IPS-15b (cell line): Measurements from ENCODE around the gene PSMA8.
A peak's percentile ranks its signal among the peaks of the same experiment; 100 is the strongest.

Experiments
- H3K27me3 ChIP-seq: one replicate; pipeline ENCODE4 v1.6.1; 2013; ENCODE audit warnings: low read length; ENCODE audit not compliant: control insufficient read depth, insufficient read depth
- H3K36me3 ChIP-seq: one replicate; pipeline ENCODE4 v1.6.1; 2013; ENCODE audit warnings: low read length; ENCODE audit not compliant: control insufficient read depth, insufficient read depth
- H3K4me1 ChIP-seq: one replicate; pipeline ENCODE4 v1.6.1; 2013; ENCODE audit warnings: mild to moderate bottlenecking, low read length; ENCODE audit not compliant: control insufficient read depth, insufficient read depth
- H3K4me3 ChIP-seq: one replicate; pipeline ENCODE4 v1.5.1; 2013; ENCODE audit warnings: low read depth, low read length
- H3K9ac ChIP-seq: one replicate; pipeline ENCODE4 v1.6.1; 2013; ENCODE audit warnings: low read depth, mild to moderate bottlenecking, low read length
- H3K9me3 ChIP-seq: one replicate; pipeline ENCODE4 v1.6.1; 2013; ENCODE audit warnings: mild to moderate bottlenecking, low read length; ENCODE audit not compliant: control insufficient read depth, insufficient read depth

PSMA8 gene

DNA sequence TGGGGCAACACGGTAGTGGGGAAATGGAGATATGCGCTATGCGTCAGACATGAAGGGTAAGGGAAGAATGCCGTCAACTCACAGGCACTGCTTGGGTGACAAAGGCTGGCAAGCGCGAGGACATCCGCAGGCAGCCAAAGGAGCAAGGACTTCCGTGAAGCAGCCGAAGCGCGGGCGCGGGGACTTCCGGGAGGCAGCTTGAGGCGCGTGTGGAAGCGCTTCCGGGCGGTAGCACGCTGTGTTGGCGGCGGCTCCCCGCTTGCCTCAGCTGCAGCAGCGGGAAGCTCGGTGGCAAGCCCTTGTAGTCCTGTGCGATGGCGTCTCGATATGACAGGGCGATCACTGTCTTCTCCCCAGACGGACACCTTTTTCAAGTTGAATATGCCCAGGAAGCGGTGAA lies at the start of gene PSMA8:
Gene PSMA8 (plus strand): TSS at position 218 of the 400 bp plus-strand sequence. CDS start 97 bp downstream, at position 315.
- no peaks in the 10 kb centered on the region for H3K36me3 ChIP-seq
- peaks cover 14% of the 10 kb centered on the region for H3K27me3 ChIP-seq
- no peak within 1 kb of the TSS for H3K9ac ChIP-seq
- H3K4me3 ChIP-seq: peak within 1 kb of the TSS; percentile 47
- H3K9me3 ChIP-seq: no peaks in the 10 kb centered on the region
- peaks cover 2% of the 10 kb centered on the region for H3K4me1 ChIP-seq

DNA sequence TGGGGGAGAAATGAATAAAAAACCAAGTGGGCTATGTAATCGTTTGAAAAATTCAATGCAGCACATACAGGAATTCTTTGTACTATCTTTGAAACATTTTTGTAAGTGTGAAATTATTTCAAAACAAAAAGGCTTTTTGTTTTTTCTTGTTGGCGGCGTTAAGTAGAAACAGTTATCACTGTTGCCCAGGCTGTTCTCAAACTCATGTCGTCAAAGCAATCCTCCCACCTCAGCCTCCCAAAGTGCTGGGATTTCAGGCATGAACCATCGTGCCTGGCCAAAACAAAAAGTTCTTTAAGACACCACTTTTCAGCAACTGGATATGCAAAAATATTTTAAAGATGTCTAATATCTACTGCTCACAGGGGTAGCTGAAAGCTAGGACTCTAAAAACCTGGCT lies 48.6 kb upstream of the PSMA8 start:
- Histone ChIP-seq H3K4me1 (peaks cover 7% of the 10 kb centered on the region), H3K4me3 (no peak overlapping the region), H3K36me3 (no peaks in the 10 kb centered on the region), H3K9ac (no peak overlapping the region), H3K9me3 (no peaks in the 10 kb centered on the region), H3K27me3 (no peaks in the 10 kb centered on the region)

DNA sequence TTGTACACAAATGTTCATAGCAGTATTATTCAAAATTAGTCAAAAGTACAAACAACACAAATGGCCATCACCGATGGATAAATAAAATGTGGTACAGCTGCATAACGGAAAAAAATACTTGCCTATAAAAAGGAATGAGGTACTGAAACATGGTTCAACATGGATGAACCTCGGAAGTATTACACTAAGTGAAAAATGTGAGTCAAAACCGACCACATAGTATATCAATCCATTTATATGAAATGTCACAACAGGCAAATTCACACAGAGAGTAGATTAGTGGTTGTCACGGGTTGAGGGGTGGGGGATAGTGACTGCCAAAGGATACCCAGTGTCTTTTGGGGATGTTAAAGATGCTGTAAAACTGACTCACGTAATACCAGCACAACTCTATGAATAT lies 46.7 kb upstream of the PSMA8 start:
- H3K9me3 ChIP-seq: no peaks in the 10 kb centered on the region
- no peak overlapping the region for H3K9ac ChIP-seq
- H3K27me3 ChIP-seq: no peaks in the 10 kb centered on the region
- H3K4me1 ChIP-seq: peaks cover 7% of the 10 kb centered on the region
- H3K36me3 ChIP-seq: no peaks in the 10 kb centered on the region
- no peak overlapping the region for H3K4me3 ChIP-seq

DNA sequence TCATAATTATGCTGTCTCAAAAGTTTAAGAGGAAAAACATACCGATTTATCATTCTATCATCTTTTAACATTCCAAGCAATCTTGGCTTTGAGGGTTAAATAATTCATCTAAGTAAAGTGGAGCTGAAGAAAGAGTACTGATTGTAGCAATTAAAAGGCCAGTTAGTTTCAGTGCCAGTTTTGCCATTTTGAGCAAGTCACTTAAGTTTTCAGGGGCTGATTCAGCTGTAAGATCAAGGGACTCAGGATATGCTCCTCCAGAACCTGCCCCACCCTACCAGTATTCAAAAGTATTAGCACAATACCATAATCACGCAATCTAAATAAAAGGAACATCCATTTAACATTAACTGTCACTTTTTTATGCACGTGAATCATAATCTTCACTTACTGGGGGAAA lies 45.2 kb upstream of the PSMA8 start:
- Histone ChIP-seq H3K9ac (no peak overlapping the region), H3K4me1 (peaks cover 7% of the 10 kb centered on the region), H3K36me3 (no peaks in the 10 kb centered on the region), H3K4me3 (peak overlapping the region; percentile 96), H3K9me3 (no peaks in the 10 kb centered on the region), H3K27me3 (no peaks in the 10 kb centered on the region)

DNA sequence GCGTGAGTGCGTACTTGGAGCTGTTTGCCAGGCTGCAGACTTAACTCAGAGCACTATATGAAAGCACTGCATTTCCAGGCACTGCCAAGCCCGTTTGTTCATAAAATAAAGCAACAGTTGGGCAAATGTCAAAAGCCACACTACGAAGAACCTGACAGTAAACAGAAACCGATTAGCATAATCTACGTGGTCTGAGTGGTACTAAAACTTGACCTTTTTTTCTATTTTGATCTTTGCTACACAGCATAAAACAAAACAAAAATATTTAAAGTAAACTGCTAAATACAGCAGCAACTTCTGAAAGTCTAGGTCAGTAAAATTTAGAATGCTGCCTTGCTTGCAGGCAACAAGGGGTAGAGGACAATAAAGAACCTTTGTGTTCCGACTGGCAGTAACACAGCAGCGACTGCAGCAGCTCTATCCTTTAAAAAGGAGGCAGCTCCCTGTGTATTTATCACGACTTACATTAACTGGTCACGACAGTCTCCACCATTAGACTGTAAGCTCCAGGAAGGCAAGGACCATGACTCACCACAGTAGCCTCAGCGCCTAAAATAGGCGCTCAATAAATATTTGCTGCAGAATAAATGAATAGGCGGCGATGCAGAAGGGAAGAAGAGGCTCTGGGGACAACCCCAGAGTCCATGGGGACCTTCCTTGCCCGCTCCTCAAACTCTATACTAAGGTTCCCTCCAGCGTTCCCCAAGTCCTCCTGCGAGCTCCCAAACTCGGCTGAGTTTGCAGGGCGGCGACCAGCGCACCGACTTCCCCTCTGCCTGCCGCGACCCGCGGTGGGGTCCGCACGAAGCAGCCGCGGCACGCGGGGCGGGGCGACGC lies 44.2 kb upstream of the PSMA8 start:
- H3K27me3 ChIP-seq: no peaks in the 10 kb centered on the region
- H3K36me3 ChIP-seq: no peaks in the 10 kb centered on the region
- H3K4me3 ChIP-seq: peak overlapping the region; percentile 96
- H3K9ac ChIP-seq: peak overlapping the region; percentile 87
- peaks cover 7% of the 10 kb centered on the region for H3K4me1 ChIP-seq
- H3K9me3 ChIP-seq: no peaks in the 10 kb centered on the region

DNA sequence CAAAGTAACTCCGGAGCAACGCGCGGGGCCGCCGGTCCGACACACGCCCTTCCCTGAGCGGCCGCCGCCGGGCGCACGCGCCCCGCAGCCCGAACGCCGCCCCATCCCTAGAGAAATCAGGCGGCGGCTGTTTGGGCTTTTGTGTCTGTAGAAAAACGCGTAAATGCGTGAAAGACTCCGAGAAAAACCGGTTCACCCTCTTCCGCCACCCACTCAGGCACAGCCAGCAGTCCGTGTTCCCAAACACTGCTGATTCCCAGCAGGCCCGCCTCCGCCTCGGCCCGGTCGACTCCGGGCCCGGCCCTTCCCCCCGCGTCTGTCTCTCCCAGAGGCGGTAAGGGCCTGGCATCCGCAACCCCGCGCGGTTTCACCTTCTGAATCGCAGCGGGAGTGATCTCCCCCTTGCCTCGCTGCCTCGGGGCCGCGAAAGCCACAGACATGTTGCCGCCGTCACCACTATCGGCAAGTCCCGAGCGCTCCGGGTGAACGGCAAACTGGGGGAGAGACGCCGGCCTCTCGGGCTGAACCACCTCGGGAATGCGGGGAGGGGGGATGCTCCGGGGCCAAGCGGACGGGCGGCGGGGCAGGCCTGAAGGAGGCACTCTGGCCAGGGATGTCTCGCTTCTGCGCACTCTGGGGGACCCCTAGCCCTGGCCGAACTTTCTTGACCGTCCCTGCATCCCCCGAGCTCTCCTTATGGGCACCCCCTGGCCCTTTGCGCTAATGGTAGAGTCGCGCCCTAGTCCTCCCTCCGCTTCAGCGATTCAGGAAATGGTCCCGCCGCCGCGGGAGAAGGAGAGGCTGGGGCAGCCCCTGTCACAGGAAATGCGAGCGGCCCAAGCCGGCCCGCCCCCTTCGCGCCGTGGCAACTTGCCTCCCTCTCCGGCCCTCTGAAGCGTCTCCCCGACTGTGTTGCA lies 43.3 kb upstream of the PSMA8 start, which contains the start of gene SS18:
Gene SS18 (minus strand): TSS at position 484 of the 917 bp plus-strand sequence. CDS start 44 bp downstream, at position 440.
- Histone ChIP-seq H3K4me3 (peak within 1 kb of the TSS; percentile 96), H3K4me1 (peaks cover 7% of the 10 kb centered on the region), H3K9me3 (no peaks in the 10 kb centered on the region), H3K27me3 (no peaks in the 10 kb centered on the region), H3K36me3 (no peaks in the 10 kb centered on the region), H3K9ac (peak within 1 kb of the TSS; percentile 87)

DNA sequence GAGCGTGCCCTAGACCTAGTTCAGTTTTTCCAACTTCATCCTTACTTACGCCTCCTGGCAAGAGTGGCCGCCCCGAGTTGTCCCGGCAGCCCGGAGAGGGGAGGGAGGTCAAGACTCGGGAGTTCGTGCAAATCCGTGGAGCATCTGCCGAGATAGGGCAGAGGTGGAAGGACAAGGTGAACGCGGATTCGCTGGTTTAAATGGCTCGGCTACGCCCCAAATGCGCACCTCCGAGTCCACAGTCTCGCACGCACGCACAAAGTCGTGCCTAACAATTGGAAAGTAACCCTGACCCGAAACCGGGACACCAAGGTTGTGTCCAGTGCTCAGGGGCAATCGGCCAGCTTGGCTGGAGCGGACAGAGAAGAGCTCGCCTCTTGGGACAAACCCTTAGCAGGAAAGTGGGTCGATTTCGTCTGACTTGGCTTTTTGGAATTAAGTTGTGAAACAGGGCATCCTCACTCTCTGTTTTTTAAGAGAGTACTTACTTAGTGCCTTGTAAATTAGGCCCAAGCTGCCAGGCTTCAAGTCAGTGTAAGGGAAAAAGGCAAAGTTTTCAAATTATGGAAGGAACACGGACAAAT lies 42.5 kb upstream of the PSMA8 start:
- Histone ChIP-seq H3K4me1 (peaks cover 7% of the 10 kb centered on the region), H3K27me3 (no peaks in the 10 kb centered on the region), H3K9ac (peak overlapping the region; percentile 87), H3K36me3 (no peaks in the 10 kb centered on the region), H3K4me3 (peak overlapping the region; percentile 96), H3K9me3 (no peaks in the 10 kb centered on the region)

DNA sequence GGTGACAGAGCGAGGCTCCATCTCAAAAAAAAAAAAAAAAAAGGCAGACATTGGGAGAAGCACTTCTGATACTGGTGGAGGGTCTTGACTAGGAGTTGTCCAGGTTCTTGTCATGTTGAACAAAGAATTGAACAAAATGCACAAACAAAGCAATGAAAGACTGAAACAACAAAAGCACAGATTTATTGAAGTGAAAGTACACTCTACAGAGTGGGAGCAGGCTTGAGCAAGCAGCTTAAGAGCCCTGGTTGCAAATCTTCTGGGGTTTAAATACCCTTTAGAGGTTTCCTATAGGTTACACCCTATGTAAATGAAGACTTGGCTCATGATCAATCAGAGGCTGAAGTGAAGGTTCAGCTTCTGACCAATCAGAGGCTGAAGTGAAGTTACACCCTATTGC lies 36.8 kb upstream of the PSMA8 start:
- Histone ChIP-seq H3K9me3 (no peaks in the 10 kb centered on the region), H3K27me3 (no peaks in the 10 kb centered on the region), H3K36me3 (no peaks in the 10 kb centered on the region), H3K4me3 (no peak overlapping the region), H3K4me1 (no peaks in the 10 kb centered on the region), H3K9ac (no peak overlapping the region)

DNA sequence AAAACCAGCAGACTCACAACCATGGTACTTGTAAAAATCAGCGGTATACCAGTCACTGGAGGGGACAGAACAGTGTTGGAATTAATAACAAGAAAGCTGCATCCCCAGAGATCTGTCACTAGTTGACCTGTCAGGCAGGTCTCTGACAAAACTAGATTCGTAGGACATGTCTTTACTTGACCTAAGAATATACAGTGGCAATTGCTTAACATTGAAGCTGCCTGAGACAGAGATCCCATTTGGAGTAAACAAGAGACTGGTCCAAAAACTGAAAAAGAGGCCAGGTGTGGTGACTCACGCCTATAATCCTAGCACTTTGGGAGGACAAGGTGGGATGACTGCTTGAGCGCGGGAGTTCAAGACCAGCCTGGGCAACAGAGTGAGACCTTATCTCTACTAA lies 36.1 kb upstream of the PSMA8 start:
- no peaks in the 10 kb centered on the region for H3K9me3 ChIP-seq
- no peaks in the 10 kb centered on the region for H3K27me3 ChIP-seq

DNA sequence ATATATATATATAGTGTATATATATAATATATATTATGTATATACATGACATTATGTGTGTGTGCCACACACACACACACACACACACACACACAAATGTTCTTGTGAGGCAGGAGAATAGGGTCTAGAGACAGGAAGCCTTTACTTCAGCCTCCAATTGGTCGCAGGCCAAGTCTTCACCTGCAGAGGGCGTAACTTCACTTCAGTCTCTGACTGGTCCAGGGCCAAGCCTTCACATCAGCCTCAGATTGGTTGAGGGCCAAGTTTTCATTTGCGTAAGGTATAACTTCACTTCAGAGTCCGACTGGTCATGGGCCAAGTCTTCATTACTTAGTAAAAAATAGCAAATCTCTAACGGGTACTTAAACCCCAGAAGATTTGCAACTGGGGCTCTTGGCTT lies 30.1 kb upstream of the PSMA8 start:
- no peak overlapping the region for H3K4me3 ChIP-seq
- no peaks in the 10 kb centered on the region for H3K9me3 ChIP-seq
- H3K9ac ChIP-seq: no peak overlapping the region
- no peaks in the 10 kb centered on the region for H3K27me3 ChIP-seq
- H3K36me3 ChIP-seq: no peaks in the 10 kb centered on the region
- no peaks in the 10 kb centered on the region for H3K4me1 ChIP-seq

More for the DNA sequence above, 36.1 kb upstream of the PSMA8 start:
- Histone ChIP-seq H3K36me3 (no peaks in the 10 kb centered on the region), H3K4me3 (no peak overlapping the region), H3K4me1 (no peaks in the 10 kb centered on the region), H3K9ac (no peak overlapping the region)

DNA sequence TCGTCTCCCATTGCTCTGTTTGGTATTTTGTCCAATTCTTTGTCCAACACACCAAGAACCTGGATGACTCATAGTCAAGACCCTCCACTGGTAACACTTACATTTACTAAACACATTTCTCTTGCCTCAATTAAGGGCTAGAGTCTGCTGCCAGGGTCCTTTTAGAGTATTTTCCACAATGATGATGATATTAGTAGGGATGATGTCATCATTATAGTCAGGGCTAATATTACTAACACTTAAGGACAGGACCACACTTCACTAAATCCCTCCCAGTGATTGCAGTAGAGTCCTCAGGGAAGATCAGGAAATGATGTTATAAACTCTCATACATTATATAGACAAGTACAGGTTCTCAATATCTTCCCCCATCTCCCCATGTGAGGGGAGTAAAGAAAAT lies 29.6 kb upstream of the PSMA8 start:
- no peaks in the 10 kb centered on the region for H3K4me1 ChIP-seq
- H3K9ac ChIP-seq: no peak overlapping the region
- H3K27me3 ChIP-seq: no peaks in the 10 kb centered on the region
- H3K4me3 ChIP-seq: no peak overlapping the region
- no peaks in the 10 kb centered on the region for H3K9me3 ChIP-seq
- no peaks in the 10 kb centered on the region for H3K36me3 ChIP-seq
